SHP77 (cell line): ENCODE measurements around the gene FKBP8.

Experiments
- DNase-seq, 2 experiments: peaks; one replicate each; lab custom pipeline; 2025; lab: John Stamatoyannopoulos, UW

The FKBP8 gene

DNA sequence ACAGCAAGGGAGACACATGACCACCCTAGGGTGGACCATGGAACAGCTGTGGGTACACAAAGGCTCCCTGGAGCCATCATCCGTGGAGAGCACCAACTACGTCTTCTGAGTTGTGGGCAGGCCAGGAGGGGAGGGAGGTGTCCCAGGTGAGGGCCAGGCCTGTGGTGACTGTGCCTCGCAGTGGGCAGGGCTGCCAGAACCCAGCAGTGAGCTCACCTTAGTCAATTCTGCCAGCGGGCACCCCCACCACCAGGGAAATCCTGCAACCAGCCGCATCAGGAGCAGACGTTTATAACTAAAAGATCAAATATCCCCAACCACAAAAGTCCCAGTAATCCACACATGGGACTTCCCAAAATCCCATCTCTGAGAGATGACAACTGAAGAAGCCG lies 41.1 kb downstream of the FKBP8 start:
- DNase-seq = no peak

DNA sequence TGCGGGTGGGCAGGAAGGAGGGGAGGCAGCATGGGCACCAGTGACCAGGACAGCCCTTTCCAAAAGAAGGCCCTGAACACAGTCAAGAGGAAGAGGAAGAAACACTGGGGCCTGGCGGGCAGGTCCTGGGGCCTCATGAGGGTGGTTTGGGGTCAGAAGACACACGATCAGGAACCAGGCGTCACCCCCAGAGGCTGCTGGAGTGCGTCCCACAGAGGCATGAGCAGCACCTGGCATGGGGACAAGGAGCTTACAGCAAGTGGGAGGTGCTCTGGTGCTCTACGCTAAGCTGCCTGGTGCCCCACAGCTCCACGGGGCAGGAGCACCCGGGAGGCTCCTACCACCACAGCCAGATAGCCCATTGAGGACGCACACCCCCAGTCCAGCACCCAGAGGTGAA lies 41.5 kb downstream of the FKBP8 start:
- DNase-seq = no peak

DNA sequence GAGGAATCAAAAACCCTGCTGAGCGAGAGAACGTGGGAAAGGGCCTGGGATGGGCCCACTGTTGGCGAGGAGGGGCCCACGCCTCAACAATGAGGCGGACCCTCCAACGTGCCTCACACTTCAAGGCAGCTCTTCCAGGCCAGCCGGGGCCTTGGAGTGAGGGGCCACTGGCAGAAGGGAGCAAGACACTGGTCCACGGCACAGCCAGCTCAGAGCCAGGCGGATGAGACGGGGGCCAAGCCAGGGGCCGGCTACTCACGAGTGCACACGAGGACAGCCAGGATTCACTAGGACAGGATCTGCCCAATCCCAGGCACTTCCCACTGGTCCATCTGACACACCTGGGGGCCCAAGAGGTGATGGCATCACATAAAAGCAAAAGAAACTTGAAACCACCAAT lies 42.0 kb downstream of the FKBP8 start:
- no peak for DNase-seq

DNA sequence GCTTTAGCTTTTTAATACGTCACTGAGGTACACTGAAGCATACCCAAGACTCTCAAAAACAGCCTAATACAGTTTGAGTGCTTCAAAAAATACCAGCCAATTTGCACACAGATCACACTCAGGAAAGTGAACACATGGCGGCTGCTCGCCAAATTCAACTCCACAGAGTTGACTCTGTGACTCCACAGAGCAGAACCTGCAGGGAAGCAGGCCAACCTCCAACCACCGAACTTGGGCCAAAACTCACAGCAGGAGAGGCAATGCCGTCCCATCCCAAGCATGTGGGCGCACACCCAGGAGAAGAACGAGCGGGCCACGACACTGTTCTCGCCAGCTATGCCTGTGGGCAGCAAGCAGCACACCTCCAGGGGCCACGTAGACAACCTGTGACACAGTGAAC lies 42.6 kb downstream of the FKBP8 start:
- no peak for DNase-seq

DNA sequence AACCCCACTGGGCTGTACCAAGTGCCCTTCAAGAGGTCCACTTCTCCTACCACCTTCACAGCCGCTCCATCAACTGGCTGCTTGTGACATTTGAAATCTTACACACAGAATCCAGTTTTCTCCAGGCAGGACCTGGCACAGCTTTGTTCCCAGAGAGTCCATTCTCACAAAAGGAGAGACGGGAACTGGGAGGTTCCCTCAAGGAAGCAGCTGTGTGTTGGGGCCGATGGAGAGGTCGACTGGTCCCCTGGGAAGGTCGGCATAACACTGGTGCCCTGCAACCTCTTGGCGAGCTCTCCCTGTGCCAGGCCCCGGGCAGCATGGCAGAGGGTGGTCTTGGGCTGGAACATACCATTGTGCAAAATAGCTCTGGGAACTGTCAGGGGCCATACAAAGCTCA lies 43.0 kb downstream of the FKBP8 start:
- DNase-seq = no peak

DNA sequence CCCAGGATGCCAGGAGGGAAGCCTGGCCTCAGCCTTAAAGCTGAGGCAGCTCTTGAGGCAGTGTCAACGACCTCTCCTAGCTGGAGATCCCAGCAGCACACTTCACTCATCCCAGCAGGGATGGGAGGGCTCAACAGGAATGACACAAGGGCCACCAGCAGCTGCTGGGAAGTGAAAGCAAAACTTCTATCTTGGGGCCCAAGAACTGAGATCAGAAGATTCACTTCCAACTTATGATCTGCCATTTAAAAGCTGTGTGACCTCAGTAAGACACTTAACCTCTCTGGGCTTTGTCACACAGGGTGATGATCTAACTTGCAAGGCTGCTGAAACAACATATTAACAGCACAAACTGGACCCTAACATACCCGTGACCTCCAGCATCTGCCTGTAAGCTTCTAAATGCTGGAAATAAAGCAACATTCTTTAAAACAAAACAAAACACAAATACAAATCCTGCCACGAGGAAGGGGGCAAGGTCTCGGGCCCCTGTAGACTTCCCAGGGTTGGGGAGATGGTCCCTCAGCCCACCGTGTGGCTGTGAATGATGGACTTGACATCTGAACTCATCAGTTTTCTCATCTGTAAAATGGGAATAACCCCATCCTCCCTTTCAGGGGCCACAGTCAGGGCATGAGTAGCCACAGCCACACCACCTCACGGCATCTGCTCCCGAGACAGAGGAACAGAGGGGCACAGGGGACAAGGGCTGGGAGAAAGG lies 44.2 kb downstream of the FKBP8 start:
- no peak for DNase-seq

DNA sequence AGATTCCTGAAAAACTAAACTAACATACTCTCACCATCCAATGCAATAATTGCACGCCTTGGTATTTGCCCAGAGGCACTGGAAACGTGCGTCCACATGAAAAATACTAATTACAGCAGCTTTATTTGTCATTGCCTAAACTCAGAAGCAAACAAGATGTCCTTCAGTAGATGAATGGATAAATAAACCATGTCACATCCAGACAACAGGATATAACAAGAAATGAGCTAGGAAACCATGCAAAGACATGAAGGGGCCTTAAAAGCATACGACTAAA lies 46.5 kb downstream of the FKBP8 start:
- DNase-seq = no peak

DNA sequence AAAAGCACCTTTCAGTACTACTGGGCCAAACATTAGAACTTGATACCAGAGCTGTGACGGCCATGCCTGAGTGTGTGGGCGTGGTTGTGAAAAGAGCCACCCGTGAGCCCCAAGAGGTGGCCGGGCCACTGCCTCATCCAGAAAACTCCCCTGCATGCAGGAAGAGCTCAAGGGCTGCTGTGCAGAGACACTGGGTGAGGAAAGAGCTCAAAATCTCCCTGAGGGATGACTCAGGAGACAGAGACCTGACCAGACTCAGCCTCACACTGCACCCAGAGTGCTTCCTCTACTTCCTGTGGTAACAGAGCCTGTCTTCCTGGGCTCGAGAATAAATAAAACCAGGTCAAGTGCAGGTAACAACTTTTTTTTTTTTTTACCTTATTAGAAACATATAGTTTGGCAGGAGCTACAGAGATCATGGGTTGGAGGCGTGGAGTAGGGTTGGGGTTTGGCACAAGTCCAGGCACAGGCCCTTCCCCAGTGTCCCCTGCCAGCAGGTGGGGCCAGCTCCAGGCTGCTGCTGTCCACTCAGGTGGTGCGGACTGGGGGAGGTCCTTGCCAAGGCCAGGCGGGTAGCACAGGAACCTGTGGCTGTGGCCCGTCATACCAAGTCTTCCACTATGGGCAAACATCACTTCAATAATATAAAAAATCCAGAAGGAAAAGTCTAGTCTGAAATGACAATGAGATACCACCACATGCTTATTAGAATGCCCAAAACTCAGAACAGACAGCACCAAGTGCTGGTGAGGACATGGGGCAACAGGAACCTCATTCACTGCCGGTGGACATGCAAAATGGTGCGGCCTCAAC lies 47.0 kb downstream of the FKBP8 start:
- DNase-seq = peak; percentile 33 to 59

DNA sequence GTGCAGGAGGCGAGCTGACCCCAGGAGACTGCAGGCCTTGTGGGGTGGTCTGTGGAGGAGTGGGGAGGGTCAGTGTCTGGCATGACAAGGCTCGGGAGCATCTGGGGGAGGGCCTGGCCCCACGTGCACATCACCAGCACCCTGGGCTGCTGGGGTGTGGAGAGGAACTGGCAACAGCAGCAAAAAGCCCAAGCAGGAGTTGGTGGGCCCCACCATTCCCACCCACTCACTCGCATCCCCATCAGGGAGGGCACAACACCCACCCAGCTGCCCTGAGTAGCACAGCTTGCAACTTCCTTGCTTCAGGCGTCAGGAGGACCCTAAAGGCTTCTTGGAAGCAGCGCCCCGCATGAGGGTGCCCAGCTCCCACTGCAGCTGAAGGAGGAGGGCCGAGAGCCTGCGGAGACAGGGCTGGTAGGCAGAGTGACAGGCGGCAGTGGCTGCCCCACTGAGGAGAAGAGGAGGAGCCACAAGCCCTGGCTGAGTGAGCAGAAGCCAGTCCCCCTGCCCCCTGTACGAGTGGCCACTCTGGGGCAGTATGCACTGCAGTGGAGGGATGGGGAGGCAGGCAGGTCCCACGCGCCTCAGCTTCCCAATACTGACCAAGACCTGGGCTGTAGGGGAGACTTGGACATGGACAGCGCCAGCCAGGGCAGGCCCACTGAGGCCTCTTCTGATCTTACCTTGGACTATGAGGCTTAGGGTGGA lies 48.0 kb downstream of the FKBP8 start:
- DNase-seq = no peak

DNA sequence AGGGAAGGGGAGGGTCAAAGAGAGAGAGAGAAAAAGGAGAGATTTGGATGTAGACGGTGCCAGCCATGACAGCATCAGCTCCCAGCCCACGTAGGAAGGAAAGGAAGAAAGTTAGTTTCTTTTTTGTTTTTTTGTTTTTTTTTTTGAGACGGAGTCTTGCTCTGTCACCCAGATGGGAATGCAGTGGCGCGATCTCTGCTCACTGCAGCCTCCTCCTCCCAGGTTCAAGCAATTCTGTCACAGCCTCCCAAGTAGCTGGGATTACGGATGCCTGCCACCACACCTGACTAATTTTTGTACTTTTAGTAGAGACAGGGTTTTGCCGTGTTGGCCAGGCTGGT lies 49.1 kb downstream of the FKBP8 start:
- DNase-seq = no peak

DNA sequence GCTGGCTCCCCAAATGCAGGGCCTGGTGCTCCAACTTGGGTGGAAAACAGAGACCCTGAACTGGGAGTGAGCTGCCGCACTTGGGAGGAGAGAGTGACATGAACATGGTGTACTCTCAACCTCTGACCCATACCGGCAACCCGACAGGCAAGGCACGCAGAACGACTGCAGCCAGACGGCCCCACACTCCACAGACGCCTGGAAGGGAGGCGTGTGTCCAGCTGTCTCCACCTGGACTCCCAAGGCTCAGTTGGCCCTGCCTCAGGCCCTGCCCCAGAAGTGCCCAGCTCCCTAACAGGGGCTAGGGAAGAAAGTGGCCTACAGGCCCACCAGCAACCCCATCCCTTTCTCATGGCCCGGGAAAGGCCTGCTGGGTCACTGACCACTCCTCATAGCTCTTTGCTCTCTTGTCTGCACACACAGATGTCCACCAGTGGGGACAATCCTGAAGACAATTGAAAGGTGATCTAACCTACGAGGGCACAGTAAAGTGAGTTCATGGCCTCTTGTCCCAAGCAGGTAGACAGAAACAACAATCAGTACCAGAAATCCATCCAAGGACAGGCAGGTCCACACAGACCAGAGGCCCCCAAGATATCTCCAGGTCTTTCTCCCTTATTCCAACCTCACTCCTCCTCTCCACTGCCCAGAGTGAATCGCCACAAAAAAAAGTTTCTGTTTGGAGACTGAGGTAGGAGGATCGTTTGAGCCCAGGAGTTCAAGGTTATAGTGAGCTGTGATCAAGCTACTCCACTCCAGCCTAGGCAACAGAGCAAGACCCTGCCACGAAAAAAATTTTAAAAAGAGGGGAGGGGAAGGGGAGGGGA lies 49.7 kb downstream of the FKBP8 start:
- no peak for DNase-seq

DNA sequence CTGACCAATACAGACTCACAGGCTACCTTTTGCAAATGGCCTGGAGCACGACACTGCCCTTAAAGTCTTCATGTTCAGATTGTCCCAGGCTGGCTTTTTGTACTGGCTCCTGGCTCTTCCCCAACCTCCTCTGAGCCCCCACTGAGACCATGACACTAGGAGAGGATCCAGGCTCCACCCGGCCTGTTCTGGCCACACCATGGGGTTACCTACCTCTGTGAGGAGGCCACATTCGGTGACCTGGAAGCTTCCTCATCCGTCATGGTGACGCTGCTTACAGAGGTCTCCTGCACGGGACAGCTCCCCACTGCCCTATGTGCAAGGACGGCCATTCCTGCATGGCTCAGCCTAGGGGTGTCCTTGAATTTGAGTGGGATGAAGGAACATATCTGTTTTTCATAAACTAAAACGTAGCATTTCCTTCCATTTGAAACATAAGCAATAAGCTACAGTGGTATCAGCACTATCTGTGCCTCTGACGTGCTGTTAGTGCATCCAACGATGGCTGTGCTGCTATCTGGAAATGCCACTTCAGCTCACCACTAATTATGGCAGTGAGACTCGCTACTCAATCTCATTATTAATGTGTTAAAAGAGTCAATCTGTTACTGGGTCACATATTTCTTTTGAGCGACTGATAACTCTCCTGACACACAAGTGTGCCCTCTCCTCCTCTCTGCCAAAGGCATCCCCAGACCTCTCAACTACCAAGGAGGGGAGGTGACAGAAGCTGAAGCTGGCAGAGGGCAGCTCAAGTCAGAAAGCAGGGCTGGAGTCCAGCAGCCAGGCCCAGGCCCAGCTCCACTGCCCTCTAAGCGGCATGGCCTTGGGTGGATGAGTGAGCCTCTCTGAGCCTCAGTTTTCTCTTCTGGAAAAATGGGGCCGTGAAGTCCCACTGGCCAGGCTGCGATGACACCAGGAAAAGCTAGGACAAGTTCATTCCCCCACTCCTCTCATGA lies 51.1 kb downstream of the FKBP8 start:
- DNase-seq = no peak

DNA sequence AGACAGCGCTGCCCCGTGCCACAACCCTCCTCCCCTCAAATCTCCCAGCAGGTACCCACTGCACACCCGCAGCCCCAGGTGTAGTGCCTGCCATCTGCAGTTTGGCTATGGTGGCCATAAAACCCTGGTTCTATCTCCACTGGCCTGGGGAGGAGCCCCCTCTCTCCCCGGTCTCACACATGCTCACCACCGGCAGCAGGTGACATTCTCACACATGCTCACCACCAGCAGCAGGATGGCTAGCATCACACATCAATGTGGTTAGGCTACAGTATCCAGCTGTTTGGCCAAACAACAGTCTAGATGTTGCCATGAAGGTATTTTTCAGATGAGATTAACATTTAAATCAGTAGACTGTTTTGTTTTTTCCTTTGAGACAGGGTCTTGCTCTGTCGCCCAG lies 52.6 kb downstream of the FKBP8 start:
- DNase-seq = no peak

DNA sequence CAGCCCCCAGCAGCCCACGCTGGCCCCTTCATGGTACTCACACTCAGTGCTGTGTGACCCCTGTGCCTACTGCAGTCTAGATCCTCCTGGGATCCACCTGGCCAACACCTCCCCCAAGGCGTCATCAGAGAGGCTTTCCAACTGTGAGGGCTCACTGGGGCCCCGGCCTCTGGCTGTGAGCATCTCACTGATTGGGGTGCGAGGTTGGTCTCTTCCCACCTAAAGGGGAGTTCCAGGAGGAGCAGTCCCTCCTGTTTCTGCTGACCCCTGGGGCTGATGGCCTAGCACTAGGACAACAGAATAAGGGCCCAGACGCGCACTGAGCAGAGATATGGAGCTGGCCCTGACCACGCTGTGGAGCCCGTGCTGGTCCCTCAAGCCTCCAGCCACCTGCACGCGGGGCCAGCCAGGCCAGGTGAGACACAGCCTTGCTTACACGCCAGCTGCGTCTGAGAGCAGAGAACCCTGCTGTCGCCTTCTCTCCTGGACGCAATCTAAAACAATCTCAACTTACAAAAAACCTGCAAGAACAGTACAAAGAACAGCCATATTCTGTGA lies 53.7 kb downstream of the FKBP8 start:
- DNase-seq = peak; percentile 37 to 53

DNA sequence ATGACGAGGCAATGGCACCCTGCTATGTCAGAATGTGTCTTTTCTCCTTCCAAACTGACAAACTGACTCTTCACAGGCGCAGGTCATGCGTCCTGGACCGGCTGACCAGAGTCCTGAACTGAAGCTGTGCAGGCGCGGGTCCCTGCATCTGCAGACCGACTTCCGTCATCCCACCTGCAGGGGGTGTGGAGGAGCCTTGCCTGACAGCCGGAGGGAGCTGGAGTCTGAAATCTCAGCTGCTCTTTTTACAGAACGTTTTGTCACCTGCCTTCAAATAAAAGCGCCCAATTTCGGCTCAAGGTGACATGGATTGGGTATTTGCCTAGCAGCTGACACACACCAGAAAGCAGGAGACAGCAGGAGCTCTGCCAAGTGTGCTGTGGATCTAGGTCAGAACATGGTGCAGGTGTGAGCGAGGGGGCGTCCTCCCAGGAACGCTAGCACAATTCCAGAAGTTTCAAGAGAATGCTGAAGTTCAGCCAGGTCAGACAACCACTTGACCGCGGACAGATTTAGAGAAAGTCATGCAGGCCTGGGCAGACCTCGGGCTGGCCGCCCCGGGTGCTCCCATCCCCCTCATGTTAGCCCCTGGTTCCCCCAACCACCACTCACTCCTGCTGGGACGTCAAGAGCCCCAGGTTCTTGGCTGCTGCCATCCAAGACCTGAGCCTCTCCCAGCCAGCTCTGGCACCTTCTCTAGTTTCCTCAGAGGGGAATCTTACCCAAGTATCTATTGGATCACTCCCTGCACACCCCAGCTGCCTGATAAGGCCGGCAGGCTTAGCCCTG lies 54.3 kb downstream of the FKBP8 start:
- DNase-seq = peak; percentile 92 to 95

DNA sequence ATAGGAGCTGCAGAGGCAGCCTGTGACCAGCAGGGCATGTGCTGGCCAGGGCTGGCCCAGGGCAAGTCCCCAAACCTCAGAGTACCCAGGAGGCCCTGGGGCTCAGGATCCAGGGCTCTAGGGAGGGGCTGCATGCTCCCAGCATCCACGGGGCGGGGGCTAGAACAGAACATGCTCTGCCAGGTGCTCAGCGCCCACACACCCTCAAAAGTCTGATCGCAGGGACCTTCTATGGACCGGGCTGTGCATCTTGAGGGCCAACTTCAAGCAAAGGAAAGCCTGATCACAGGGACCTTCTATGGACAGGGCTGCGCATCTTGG lies 55.0 kb downstream of the FKBP8 start:
- peak in 1 of 2 experiments; percentile 59 for DNase-seq

DNA sequence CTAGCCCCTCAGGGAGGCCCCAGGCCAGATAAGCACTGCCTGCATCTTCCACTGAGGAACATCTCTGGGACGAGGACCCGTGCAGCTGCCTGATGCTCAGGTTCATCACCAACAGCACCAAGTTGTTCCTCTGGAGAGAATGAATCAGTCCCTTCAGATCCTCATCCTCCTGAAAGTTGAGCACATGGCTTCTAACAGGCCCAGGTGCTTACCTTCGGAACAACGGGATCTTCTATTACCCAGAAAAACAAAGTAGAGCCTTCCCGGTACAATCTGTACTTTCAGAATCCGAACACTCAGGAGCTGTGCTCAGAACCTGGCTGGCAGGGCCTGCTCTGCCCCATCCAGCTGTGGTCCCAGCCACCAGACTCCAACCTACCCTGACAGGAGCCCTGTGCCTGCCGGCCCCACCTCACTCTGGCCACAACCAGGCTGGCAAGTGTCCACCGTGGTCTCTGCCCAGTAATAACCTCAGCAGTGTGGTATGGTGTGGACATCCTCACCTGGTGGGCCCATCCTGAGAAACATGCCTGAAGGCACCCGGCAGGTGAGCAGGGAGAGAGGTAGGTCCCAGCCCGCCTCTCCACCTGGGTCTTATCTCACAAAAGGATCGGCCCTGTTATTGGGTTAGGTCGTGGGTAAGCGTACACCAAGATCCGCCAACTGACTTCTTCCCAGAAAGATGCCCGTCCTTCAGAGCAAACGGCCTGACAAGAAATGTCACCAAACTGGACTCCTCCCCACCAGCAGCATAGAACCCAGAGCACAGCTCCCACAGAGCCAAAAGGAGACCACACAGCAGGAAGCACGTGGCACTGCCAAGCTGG lies 55.6 kb downstream of the FKBP8 start:
- no peak for DNase-seq

DNA sequence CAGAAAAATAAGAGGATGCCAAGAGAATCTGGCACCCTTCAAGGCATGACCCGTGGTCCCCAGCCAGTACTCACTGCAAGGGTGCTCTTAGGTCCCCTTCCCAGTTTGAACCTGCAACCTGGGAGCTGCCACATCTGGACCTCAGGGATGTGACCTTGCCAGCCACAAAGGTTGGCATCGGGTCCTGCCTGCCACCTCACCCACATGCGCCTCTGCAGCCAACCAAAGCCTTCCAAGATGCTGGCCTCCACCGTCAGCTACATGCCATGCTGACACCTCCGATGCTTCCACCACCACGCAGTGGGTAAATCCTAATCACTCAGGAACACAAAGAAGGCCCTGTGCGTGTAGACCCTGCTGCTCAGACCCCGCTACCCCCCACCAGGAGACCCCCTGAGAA lies 56.6 kb downstream of the FKBP8 start:
- DNase-seq = no peak

DNA sequence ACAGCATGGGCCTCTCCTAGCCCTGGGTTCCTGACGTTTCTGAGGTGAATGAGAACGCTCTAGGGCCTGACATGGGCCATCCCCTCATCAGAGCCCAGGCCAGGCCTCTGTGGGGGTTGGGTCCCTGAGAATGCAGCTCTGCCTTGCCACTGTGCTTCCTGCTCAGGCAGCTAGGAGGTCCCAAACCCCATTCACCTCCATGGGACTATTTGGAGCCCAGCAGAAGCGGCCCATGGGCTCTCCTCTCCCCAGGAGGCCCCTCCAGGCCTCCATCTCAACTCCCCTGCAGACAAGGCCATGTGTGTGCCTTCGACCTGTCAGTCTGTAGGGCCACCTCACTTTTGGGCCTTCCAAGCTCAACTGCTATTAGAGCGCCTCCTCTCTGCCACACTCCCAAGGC lies 58.4 kb downstream of the FKBP8 start:
- DNase-seq = no peak
